ENCODE results near the gene DYRK4.

DNA sequence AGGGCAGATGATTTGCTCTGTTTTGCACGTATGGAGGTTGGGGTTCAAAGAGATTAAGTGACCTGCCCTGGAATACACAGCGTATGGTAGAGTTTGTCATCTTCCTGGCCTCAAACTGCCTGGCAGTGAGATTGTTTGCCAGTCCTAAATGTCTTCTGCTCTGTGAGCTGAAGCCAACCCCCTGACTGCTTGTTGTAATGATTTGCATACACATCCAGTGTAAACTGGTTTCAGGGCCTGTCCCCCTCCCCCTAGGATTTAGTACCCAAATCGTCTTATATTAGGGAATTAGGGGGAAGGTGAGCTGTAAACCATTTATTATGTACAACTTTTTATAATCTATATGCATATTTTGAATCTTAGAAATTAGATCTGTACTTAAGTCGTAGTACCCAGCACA lies 48.5 kb downstream of the DYRK4 start:
- TF ChIP-seq, protein P1, sequence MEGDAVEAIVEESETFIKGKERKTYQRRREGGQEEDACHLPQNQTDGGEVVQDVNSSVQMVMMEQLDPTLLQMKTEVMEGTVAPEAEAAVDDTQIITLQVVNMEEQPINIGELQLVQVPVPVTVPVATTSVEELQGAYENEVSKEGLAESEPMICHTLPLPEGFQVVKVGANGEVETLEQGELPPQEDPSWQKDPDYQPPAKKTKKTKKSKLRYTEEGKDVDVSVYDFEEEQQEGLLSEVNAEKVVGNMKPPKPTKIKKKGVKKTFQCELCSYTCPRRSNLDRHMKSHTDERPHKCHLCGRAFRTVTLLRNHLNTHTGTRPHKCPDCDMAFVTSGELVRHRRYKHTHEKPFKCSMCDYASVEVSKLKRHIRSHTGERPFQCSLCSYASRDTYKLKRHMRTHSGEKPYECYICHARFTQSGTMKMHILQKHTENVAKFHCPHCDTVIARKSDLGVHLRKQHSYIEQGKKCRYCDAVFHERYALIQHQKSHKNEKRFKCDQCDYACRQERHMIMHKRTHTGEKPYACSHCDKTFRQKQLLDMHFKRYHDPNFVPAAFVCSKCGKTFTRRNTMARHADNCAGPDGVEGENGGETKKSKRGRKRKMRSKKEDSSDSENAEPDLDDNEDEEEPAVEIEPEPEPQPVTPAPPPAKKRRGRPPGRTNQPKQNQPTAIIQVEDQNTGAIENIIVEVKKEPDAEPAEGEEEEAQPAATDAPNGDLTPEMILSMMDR (IDR thresholded peaks at IDR 0.05): no peak
- TF ChIP-seq POLR2A (IDR thresholded peaks at IDR 0.05): no peak
